ENCODE measurements around the gene PPP1R12C.
"Not testable (repeated sequence)": the region's sequence is repeated elsewhere in the genome, so short reads cannot be mapped to it uniquely, and the experiment has no call there.

Gene PPP1R12C

GRCh38 chr19:55112246-55112776, 5.1 kb downstream of the PPP1R12C start:
- no peak for DNase-seq (ENCODE audit: low spot score)

- DNase-seq (ENCODE audit: low spot score) = no peak
Observed at GRCh38 chr19:55111238-55111831, 6.1 kb downstream of the PPP1R12C start.

DNA sequence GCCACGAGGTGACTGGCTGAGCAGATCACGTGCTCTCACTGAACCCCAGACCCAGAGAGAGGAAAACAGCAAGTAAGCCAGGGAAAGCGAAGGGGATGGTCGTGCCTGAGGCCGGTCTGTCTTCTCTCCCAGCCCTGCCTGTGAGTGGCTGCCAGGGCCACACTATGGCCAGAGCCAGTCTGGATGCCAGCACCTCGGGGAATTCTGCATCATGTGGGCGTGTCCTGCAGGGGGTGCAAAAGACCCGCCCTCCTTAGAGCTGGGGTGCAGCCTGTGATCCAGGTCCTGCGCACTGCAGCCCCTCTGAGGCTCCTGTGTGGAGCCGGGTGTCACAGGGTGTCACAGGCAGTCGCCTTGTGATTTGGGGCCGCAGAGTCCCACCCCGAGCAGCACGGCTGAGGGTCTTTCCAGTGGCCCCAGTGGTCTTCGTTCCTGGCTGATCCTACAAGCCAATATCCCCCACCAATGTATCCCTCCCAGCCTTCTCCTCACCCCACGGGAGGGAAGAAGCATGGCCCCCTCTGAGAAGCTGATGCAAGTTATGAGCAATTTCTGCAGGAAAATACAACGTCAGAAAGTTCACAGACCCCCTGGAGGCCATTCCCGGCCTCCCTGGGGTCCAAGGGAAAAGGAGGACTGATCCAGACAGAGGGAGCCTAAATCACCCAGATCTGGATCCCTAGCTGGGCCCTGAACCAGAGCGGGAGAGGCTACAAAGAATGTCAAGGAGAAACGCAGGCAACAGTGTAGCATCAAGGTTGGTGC, 7.7 kb downstream of the PPP1R12C start:
- no peak for DNase-seq (ENCODE audit: low spot score)

DNA sequence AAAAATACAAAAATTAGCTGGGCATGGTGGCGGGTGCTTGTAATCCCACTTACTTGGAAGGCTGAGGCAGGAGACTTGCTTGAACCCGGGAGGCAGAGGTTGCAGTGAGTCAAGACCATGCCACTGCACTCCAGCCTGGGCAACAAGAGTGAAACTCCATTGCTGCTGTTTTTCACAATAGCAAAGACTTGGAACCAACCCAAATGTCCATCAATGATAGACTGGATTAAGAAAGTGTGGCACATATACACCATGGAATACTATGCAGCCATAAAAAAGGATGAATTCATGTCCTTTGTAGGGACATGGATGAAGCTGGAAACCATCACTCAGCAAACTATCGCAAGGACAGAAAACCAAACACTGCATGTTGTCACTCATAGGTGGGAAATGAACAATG, 10.2 kb downstream of the PPP1R12C start:
- not testable (repeated sequence) for DNase-seq (ENCODE audit: low spot score)

DNA sequence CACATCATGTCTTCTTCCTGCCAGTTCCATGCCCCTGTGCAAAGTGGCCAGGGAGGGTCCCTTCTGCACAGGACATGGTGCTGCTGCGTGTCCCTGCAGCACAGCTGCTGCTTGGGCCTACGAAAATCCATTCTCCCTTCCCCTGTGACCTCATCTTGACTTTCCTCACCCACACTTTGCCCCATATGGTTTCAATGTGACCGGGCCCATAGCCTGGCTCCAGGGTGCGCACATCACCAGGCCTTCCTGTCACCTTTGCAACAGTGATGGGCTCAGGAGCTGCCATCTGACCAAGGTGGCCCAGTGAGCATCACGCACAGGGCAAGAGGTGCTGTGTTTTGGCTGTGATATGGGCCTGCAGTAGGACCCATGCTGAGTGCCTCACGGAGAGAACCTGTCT, 10.8 kb downstream of the PPP1R12C start:
- no peak for DNase-seq (ENCODE audit: low spot score)

DNA sequence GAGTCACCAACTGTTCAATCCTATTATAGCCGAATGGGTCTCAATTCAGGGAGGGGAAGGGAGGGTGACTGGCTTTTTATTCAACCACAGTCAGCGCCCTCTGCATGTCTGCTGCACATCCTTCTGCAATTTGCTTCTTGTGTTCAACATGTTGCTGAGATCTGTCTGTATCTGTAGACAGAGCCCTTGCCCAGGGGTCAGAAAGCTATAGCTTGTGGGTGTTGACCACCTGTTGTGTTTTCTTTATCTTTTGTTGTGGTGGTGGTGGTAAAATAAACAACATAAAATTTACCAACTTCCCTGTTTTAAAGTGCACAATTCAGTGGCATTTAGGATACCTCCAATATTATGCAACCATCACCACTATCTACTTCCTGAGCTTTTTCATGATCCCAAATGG, 12.2 kb downstream of the PPP1R12C start:
- no peak for DNase-seq (ENCODE audit: low spot score)

DNA sequence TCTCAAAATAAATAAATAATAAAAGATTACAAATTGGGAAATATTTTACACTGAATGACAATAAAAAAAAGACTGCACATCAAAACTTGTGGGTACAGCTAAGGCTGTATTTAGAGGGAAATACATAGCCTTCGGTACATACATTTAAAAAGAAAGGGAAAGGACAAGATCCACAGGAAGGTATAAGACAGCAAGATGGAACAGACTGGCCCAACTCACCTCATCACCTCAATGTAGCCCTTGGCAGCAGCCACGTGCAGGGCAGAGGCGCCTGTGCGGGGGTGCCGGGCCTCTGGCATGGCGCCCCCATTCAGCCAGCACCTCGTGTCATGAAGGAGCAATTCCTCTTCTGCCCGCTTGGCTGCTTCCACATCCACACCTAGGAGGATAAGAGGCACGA, 14.2 kb downstream of the PPP1R12C start:
- DNase-seq (ENCODE audit: low spot score) = no peak

- peak; percentile 71 for DNase-seq (ENCODE audit: low spot score)
Observed at GRCh38 chr19:55101261-55101660, 16.2 kb downstream of the PPP1R12C start.

DNA sequence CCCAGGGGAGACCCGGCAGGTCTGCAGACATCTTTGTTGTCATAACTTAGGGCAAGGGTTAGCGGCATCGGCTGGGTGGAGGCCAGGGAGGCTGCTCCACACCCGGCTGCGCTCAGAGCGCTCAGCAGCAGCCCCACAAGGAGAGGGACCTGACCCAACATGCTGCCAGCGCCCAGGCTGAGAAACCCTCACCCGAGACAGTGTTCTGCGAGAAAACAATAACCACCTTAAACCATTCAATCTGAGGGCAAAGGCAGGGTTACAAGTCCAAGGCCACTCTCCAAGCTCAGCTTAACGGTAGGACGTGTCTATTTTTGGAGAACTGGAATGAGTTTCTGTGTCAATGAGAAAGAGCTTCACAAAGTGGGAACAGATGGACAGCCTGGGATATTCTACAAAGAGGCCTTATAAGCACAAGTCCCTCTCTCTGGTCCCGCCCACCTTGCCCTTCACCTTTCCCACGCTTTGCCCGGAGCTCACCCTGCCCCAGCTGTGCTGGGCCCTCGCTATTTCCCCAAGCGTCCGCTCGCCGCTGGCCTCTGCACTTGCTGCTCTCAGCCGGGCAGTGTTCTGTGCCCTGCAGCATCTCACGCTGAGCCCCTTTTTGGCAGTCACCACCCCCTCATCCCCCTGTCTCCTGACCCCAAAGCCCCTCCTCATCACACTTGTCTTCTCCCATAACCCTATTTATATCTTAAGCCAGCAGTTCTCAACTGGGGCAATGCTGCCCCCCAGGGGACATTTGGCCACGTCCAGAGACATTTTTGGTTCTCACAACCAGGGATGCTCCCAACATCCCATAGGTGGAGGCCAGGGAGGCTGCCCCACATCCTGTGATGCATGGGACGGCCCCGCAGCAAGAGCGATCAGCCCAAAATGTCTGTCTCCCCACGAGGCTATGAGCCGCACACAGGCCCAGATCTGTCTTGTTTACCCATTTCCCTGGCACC, 17.6 kb downstream of the PPP1R12C start:
- no peak for DNase-seq (ENCODE audit: low spot score)

DNA sequence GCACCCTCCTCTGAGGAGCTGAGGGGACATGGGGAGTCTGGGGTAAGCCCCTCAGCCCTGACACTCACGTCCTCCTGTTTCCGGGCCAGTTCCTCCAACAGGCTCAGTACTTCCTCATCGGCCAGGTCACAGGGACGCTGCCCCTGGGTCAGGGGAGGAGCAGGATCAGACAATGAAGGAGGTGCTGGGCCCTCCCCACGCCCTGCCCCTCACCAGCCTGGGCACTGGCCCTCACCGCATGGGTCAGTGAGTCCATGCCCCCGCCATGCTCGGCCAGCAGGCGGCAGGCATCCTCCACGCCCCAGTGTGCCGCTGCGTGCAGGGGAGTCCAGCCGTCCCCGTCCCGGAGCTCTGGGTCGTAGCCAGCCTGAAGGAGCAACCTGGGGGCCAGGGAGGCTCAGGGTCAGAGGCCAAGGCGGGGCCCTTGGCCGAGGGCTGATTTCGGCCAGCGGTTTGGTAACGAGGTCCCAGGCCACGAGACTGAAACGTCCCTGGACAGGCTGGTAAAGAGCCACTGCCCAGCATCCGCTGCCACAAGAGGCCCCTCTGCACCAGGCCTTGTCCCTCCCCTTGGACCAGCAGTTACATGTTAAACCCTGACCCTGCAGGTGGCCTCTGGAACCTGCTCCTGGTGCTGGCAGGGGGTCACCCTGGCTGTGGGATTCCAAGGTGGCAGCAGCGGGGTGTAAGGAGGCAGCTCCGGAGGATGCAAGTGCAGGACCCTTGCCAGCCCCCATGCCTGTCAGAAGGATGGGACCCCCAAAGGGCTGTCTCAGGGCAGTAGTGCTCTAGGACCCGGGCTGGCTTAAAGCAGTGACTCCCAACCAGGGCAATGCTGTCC, 18.5 kb downstream of the PPP1R12C start:
- no peak for DNase-seq (ENCODE audit: low spot score)

DNA sequence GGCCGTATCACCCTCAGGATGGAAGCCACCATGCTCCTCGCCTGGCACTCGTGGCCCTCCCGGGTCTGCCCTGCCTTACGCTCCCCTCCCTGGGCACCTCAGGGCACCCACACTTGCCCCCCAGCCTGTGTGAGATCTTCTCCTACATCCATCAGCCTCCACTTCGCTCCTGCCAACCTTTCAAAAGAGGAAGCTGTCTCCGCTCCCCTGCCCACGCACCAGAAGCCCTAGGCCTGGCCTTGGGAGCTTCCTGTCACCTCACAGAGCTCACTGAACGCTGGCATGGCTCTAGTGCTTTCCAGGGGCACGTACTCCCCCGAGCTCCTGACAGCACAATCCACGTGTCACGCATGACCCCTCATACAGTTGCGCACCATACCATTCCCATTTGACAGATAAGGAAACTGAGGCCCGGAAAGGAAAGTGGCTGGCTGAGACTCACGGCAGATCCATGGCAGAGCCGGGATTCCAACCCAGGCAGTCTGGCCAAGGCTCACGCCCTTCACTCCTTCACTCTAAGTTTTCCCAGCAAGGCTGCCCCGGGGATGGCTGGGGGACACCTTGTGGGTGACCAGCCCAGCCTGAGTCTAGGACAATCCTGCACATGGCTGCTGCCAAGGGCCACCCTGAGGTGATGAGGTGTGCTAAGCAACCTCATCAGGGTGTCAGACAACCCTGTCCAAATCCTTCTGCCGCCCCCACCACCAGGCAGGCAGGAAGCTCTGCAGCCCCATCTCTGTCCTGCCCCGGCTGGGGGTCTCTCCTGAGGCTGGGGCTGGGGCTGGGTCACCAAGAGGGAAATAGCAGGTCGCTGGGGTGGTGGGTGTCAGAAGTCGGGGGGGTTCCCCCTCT, 19.3 kb downstream of the PPP1R12C start:
- no peak for DNase-seq (ENCODE audit: low spot score)

DNA sequence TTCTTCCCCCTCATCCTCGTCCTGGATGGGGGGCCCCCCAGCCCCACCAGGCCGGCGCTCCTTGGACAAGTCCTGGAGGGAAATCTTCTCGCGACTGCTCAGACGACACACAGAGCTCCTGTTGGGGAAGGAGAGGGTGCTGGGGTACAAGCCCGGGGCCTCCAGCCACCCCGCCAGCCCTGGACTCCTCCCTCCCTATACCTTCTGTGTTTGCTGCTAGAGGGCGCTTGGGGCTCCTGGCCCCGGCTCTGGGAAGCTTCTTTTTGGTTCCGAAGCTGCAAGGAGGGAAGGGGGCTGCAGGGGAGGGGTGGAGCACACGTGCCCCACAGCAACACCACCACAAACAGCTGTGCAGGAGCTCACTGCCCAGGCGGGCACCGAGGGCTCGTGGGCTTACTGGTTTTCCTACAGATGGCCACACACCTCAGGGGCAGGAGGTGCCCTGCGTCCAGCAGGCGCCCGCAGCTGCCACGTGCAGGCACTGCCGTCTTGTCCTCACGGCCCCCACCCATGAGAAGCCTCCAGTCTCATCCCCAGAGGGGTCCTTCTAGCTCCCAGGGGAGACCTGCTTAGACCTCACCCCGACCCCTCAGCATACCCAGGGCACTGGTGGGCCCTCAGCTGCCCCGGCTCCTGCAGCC, 21.3 kb downstream of the PPP1R12C start:
- no peak for DNase-seq (ENCODE audit: low spot score)

DNA sequence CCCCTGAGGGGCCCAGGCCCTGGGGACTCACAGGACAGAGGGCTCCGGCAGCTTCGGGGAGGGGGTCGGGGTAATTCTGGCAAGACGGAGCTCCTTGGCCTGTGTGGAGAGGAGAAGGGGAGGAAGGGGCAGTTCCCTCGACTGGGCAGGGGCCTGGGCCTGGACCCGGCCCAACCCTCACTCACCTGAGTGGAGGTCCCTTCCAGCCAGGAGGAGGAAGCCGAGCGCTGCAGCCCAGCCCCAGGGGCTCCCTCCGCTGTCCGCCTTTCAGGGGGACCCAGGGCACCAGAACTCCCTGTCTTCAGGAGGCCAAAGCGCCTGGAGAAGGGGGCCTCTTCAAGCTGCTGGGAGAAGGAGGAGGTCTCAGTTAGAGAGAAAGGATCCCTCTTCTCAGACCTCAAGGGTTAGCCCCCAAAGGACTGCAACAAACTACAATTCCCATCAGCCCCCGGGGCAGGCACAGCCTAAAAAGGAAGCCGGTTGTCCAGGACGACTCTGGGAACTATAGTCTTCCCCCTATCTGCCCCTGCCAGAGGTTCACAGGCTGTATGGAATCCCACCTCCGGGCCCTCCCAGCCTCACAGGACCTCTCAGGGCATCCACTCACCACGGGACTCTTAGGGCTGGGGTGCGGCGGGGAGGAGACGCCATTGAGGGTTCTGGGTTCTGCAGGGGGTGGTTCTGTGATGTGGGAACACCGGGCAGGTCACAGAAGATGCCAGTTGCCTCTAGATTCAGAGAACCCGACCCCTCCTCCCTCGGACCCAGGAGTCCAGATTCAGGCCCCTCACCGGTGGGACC, 22.0 kb downstream of the PPP1R12C start:
- DNase-seq (ENCODE audit: low spot score) = no peak

DNA sequence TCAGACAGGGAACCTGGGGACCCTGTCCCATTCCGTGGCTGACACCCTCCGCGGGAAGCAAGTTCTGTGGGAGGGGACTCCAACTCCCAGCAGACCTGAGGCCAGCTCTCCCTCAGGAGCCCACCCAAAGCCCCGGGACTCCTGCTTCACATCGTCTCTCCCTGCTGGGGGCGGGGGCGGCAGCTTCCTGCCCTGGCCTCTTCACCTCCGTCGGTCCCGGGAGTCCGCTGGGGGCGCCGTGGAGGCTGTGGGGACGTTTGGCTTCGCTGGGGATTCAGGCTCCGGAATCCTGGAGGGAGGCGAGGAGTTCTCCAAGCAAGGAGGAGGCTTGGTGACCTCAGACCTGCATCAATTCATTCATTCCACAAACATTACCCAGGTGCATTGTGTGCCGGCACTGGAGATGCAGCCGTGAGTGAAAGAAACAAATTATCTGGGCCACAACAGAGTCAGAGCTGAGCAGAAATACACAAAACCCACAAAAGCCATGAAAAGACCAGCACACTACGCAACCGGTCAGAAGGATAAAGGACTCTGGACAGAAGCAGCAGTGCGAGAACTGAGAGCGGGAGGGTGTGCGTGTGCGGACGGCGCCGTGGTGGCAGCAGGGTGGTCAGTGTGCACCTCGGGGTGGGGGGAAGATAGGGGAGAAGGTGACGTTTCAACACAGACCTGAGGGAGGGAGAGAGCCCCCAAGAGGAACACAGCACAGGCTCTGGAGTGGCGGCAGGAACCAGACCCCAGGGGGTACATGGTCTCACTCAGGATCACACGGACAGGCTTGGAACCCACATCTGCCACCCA, 22.8 kb downstream of the PPP1R12C start:
- no peak for DNase-seq (ENCODE audit: low spot score)

DNA sequence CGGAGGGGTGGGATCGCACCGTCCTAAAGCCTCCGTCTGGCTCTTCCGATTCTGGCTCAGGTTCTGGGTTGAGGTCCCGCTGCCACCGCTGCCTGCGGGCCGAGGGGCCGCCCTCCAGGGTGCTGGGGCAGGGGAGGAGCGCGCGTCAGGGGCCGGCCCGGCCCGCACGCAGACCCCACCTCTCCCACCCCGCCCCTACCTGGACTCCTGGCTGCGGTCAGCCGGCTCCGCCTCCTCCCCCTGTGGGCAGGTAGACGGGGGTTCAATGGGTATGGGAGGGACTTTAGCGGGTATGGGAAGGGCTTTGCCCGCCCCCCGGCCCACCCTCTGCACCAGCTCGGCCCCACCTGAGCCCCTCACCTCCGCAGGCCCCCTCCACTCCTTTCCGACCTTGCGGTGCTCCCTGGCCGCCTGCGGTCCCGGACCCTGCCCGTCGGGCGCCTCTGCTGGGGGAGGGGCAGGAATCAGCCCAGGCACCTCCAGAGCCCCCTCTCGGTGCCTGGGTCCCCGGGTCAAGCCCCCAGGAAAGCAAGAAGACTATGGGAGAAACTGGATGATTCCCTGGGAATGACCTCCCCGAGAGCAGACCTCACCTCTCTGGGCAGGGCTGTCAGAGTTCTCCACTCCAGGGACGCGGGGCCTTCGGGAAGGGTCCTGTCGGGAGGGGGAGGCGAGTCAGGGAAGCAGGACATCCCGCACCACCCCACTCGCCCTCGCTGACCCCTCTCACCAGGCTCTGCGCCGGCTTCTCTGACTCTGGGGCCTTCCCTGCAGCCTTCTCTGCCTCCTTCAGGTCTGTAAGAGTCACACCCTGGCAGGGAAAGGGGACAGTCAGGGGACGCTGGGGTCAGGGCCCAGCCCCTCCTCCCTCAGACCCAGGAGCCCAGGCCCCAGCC, 24.8 kb downstream of the PPP1R12C start:
- no peak for DNase-seq (ENCODE audit: low spot score)

GRCh38 chr19:55091955-55092354, 25.5 kb downstream of the PPP1R12C start:
- DNase-seq (ENCODE audit: low spot score) = no peak

All from pons (tissue), 1 donor.